HG03280 (cell line): Measurements from ENCODE around the gene GPD2.

Experiments used
- ATAC-seq: cut with Tn5 transposase; IDR thresholded peaks from one replicate; pipeline ENCODE4 v1.9.1; 2021; ENCODE audit warnings: mild to moderate bottlenecking, moderate library complexity; ENCODE audit not compliant: unreplicated experiment

Gene GPD2

DNA sequence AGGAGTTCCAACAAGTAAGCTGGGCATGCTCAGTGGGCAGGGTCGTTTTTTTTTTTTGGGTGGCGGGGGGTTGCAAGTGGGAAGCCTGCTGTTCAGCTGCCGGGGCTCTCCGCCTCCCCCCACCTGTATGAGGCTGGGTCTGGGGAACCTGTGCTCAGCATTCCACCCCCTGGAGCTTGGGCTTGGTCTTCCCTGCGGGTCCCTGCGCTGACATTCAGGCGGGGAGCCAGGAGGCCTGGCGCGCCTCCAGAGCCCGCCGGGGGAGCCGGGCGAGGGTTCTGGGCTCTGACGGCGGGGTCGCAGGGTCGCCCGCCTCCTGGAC lies 822 bp upstream of the GPD2 start:
- no peak for ATAC-seq

DNA sequence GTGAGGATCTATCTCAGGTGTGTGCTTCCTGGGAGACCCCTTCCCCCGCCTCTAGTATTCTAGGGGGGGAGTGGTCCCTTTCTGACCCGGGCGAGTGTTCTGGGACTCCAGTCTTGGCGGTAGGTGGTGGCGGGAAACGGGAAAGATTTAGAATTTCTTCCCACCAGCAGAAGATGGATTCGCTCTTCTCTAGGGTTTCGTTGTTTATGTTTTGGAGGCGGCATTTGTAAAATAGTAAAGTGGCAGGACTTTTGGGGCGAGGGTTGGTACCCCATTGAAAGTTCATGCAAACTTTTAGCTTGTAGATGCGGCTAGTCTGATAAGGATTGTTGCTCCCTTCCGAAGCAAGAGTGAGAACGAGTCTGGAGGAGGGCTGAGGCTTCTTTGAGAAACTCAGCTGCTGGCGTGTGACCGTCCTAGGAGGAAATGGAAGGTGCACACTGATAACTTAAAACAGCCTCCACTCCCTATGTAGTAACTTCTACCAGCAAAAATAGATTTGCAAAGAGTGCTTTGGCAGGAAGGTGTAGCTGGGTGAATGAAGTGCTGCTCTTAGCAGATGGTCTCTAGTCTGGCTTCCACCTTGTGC lies 412 bp downstream of the GPD2 start:
- ATAC-seq, result peak; percentile 42

DNA sequence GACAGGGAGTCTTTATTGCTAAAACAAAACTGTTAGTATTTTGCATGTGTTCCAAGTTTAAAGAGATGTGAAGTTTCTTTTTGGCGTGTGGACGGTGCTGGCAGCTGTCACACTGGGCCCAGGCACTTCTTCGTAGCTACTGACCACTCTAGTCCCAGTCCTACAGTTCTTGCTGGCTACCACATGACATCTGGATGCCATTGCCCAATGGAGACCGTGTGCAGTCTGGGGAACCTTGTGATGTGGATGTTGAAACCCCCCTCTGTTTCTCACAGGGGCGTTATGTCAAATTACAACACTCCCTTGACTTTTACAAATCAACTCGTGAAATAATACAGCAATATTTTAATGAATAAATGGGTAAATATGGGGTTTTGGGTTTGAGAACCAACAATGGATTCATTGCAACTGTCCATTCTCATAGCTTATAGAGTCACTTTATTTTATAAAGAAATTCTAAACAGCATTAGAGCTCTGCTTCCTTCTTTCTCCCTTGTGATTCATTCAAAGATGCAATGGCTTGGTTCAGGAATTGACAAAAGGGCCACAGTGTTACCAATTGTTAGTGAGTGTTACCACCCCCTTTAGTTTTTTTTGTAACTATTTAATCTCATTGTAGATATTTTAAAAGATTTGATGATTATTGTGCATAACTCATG lies 1.2 kb downstream of the GPD2 start:
- peak; percentile 11 for ATAC-seq

DNA sequence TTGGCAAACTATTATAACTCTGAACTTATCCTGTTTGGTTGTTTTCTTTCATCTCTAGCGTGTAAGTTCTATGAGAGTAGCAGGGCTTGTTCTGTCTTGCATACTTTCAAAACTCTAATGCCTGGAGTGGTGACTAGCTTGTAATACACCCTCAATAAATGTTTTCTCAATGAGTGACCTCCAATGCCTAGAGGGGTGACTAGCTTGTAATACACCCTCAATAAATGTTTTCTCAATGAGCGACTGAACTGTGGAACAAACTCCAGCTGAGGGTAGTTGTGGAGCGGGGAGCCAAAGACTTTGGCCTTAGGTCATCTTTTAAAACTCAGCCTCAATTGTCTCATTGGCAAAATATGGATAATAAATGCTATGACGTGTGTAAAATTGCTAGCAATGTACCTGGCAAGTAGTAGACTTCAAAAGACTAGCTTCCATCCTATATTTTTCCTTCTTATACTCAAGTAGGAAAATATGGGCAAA lies 1.8 kb downstream of the GPD2 start:
- ATAC-seq, result no peak

DNA sequence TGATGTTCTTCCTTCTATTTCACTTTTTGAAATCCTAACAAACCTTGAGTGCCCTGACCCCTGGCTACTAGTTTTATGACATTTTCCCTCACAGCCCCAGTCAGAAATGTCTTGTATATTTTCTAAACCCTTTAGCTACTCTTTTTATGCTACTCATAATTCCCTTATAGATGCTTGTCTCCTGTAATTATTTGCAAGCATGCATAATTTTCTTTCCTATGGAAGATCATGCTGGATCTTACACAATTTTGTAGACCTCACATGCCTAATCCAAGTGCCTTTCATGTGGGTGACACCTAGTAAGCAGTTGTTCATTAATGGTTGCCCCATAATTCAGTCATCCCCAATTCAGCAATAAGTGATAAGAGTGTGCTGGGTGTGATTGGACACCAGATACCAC lies 6.9 kb downstream of the GPD2 start:
- no peak for ATAC-seq

DNA sequence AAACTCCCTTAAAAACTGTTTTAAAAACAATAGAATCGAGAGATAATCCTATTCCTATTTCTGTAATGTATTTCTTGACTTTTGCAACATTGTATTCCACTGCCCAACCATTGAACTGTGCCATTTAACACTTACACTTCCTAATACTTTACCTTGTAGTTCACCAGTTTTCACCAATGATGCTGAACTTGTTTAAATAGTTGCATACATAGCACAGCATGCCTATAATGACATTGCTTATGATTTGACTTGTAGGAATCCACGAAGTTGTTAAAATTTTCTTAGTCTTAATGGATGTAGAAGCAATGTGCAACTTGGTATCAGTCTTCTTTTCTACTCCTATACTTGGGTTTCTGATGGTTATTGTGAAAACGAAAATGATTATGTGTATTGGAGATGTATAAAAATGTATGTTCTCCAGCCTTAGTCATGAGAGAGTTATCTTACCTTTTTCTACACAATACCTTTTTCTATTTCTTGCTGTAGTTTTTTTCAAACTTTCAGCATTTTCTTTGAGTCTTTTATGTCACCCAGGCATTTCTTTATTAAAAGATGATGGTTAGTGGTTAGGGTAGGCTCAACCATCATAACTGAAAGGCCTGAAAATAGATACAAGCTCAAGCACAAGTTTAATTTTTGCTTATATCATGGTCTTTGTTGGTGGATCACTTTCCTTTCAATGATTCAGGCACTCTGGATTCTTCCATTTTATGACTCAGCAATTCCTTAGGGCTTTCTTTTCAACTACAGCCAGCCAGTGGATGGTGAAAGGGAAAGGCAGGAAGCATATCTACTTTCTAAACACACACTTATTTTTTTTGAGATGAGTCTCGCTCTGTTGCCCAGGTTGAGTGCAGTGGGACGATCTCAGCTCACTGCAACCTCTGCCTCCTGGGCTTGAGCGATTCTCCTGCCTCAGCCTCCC lies 9.4 kb downstream of the GPD2 start:
- peak; percentile 76 for ATAC-seq

DNA sequence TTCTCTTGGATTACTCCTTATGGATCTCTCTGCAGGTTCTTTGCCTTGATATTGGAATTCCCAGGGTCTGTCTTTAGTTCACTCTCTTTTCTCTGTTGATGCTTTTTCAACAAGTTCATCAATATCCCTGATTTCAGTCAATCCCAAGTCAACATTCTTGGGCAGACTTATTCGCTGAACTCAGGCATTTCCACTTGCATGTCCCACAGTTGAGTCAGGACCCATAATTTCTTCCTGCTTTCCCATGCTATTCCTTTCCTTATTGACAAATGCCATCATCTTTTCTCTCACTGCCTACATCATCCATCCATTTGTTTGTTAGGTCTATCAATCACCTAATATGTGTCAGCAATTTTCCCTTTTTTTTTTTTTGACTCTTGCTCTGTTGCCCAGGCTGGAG lies 11.6 kb downstream of the GPD2 start:
- ATAC-seq, result no peak

DNA sequence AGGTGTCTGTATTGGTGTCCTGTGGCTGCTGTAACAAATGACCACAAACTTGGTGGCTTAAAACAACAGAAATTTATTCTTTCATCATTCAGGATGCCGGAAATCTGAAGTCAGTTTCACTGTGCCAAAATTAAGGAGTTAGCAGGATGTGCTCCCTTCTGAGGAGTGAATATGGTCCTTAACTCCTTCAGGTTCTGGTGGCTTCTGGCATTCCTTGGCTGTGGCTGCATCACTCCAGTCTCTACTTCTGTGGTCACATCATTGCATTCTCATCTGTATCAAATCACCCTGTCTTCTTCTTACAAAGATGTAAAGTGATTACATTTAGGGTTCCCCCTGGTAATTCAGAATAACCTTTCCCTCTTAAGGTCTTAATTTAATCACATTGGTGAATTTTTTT lies 12.6 kb downstream of the GPD2 start:
- ATAC-seq, result no peak

DNA sequence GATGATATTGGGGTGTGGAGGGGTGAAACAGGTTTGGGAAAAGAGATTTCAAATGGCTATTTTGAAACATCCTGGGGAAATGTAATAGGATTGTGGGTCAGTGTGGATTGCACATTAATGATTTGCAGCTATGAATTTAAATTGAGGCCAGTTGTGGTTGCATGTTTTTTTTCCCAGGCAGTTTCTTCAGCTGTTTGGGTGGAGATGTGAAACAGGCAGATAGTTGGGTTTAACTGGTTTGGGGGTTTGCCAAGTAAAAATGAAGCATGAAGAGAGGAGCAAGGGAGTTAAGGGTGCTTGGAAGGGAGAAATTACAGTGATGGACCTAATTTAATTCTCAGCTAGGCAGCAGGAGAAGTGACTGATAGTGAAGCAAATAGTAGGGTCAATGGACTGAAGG lies 16.8 kb downstream of the GPD2 start:
- ATAC-seq, result no peak

DNA sequence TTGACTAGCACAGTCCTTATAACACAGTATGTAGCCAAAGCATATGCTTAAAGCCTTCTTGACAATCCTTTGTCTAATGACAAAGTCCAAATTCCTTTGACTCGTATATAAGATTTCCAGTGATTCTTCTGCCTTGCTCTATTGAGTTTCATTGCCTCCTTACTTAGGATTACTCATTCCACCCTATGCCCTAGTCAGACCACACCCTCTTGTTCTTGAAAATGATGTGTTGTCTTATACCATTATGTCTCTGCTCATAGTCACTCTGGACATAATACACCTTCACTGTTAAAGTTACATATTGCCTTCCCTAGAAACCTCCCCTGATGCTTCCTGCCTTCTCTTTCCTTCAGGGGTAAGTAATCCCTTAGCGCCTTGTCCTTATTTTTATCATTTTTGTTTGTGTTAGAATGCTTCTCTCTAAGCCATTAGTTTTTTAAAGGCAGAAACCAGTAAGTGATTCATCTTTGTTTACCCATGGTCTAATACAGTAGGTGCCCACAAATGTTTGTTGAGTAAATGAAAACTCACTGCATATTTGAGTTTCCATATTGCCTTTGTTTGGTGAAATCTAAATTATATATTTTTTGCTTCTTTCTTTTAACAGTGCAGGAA lies 19.3 kb downstream of the GPD2 start:
- ATAC-seq, result no peak

DNA sequence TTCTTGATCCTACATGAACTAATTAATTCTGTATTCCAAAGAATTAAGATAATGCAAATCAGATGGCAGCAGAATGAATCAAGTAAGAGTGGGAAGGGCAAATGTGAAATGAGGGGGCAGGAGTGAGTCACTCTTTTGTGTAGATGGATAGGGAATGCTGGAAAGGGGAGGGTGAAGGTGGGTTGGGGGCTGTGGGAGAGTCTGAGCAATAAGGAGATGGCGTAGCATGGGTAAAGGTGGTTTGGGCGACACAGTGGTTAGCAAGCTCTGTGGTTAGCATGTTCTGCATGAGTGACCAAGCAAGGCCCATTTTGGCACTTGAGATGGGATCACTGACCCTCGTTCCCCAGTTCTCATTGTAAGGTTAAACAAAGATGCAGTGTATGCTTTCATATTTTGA lies 20.4 kb downstream of the GPD2 start:
- peak; percentile 51 for ATAC-seq

DNA sequence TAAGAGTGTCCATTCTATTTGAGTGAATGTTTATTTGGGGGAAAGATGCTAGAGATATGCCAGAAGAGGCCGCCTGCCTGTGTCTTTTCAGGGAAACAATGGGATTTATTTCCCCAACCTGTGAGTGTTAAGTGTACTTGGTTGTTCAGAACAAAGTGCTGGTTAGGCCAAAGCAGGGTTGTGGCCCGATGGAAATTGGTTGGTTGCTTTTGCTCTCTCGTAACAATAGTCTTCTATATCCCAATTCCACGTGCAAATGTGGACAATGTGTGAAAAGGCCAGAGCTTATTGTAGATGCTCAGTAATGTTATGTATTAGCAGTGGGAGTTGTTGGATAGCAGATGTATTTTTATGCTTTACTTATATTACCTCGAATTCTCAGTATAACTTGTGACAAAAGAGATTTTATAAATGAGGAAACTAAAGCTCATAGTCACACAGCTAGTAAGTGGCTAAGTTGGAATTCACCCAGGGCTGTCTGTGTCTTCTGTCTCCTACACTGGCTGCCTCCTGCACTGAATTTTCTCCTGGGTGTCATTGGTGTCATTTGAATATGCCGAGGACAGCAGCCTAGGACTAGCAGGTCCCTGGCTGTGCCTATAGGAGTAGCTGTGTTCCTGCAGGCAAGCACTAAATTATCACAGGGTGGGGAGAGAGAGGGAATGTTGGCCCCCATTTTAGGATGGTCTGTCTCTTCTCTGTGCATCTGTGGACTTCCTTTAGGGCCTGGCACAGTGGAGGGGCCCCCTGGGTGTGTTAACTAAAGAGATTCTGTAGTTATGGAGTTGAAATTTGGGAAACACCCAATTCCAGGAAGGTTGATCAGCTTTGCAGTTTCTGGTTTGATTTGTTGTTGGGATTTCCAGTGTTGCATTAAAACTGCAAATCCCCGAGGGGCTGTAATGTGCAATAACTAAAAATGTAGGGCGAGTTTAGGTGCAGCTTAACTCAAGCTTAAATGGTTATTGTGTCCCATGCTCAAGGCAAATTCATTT lies 21.6 kb downstream of the GPD2 start:
- ATAC-seq, result no peak

DNA sequence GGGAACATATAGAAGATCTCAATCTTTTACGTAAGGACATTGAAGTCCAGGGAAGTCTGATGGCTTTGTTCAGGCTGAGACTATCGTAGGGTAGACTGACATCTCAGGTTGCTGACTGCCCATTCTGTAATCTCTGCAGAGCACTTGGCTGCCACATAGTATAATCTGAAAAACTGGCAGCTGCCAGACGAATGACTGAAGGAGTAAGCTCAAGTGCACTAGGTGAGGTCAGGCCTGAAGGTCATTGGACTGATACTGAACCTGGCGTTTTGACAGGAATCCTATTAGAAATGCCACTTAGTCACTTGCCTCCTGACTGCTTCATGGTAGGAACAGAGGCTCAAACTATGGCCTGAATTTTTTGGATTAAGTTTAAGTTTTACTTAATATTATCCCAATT lies 23.5 kb downstream of the GPD2 start:
- ATAC-seq, result no peak

DNA sequence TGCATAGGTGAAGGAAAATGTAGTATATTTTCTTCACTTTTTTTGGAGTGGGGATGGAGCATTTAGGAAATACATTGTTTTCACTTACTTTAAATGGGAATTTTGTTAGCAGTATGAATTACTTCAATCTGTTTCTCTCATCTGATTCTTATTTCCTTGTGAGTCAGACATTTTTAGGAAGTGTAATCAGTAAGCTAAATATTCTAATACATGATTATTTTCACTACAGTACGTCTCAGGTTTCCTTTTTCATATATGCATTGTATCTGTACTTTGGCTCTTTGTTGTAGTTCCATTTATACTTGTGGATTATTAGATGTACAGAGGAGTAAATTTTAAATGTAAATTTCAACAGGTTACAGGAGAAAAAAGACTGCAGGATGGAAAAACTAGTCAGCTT lies 27.9 kb downstream of the GPD2 start:
- no peak for ATAC-seq

DNA sequence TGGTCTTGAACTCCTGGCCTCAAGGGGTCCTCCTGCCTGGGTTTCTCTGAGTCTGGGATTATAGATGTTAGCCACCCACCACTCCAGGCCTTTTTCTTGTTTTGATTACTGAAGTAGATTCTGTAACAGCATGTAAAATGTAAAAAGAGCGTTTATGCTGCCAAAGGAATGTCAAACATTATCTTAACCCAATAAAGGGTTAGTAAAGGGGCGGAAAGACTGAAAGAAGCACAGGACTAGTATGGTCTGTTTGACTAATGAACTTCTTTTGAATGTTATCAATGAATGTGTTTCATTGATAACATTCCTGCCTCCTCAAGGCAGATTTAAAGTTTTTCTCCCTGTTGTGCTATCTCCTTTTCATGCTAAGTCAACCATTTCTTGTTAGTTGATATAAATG lies 29.4 kb downstream of the GPD2 start:
- no peak for ATAC-seq

DNA sequence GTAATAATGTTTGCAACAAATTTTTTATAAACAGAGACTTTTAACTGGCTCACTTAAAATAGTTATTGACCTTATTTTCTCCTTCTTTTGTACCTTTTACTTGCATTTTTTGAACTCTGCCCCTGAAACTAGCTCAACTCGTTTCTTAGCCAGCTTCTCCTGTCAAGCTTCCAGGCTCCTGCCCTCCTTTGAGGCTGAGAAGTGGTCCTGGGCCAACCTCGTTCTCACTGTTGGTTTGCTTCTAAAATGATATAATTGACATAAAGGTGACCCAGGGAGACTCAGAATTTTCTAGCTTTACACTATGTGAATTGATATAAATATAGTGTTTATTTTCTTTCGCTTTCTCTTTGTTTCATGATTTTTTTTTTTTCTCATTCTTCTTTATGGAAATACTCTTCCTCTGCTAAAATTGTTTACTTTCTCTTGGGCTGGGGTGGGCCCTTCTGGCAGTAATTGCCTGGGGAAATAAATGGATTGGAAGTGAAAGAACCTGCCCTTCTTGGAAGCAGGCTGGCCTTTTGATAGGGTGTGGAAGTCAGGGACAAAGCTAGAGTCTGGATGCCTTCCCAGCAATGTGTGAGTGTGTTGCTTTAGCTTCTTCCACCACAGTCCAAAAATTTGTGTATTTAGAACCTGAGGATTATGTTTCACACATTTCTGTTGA lies 30.7 kb downstream of the GPD2 start:
- ATAC-seq, result no peak

DNA sequence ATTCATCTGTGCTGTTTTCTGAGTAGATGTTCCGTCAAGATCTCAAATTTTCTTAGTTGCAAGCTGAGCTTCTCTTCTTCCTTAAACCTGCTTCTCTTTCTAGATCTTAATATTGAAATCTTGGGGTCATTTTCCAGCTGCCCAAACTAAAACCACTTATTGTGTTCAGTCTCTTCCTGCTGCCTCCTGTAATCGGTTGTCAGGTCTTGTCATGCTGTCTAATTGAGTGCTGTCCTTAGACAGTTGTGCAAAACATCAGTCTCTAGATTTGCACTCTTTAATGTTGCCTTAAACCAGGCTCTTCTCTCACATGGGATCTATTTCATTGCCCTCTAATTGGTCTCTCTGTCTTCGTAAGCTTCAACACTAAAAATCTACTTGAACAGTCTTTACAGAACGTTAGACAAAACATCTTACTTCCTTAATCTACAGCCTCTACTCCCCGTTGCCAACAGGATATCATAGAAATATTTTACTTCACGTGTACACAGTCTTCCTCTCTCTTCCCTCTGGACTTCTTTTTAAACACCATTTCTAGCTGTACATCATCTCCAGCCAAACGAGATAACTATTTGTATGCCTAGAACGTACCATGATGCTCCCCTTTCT lies 34.9 kb downstream of the GPD2 start:
- ATAC-seq, result no peak

DNA sequence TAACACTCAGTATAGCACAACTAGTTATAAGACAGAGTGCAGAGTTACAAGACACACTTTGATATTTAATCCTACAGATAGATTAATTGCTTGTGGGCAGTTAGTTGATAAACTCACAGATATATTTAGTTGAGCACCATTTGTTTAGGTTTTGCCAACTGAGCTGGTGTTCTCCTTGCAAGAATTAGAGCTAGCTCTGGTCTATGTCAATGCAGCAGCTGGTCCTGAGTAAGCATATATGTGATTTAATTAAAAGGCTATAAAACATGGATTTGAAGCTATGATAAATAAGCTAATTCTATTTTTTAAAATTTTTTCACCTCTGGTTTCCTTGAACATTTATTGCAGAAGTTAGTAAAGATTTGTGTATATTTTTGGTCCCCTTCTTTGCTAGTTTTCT lies 35.6 kb downstream of the GPD2 start:
- no peak for ATAC-seq

DNA sequence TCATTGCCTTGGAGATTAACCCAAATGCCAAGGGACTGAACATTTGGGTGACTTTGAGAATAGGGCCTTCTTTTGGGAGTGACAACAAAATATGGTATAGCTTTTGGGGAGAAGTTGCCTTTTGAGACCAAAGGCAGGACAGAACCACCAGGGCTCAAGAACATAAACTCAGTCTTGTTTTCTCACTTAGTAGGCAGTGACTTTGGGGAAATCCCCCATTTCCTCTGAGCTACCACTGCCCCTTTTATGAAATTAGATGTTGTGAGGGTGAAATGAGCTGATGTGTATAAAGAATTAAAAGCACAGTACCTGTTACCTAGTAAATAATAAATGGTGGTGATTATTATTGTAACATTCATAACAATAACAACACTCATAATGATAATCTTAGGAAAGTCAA lies 36.5 kb downstream of the GPD2 start:
- peak; percentile 44 for ATAC-seq
